Upper lobe of right lung (tissue), 1 donor: ENCODE measurements around the gene TMEM106C. TPM values are rescaled to one million over a fixed set of nuclear protein-coding genes. Genes with fewer than 3 reads are reported as not detected.

ENCODE experiments used
- ATAC-seq: fragments of 200-7000 bp; cut with Tn5 transposase; one replicate; pipeline ENCODE4 v1.9.1; 2020; ENCODE audit warnings: mild to moderate bottlenecking, moderate library complexity
- DNase-seq: peaks from one replicate; pipeline ENCODE4 v3.0.0-alpha.2; 2020
- H3K27ac ChIP-seq: fragments of 200-600 bp; one replicate; pipeline ENCODE4 v1.8.0; 2022
- H3K27me3 ChIP-seq: fragments of 200-600 bp; one replicate; pipeline ENCODE4 v1.8.0; 2022; ENCODE audit warnings: mild to moderate bottlenecking
- H3K36me3 ChIP-seq: fragments of 200-600 bp; one replicate; pipeline ENCODE4 v1.8.0; 2022
- H3K4me1 ChIP-seq: fragments of 200-600 bp; one replicate; pipeline ENCODE4 v1.8.0; 2022
- H3K4me3 ChIP-seq: fragments of 200-600 bp; one replicate; pipeline ENCODE4 v1.8.0; 2022; ENCODE audit warnings: mild to moderate bottlenecking
- H3K9me3 ChIP-seq: fragments of 200-600 bp; one replicate; pipeline ENCODE4 v1.8.0; 2022
- intact Hi-C: fragments of 100-400 bp; cut with DNase I; formaldehyde crosslinking; loops from one replicate; pipeline ENCODE4 v1.11.0; 2022
- long read RNA-seq: library from polyadenylated mRNA; unstranded; transcript quantifications from one replicate; pipeline ENCODE4 v2.0.0, GENCODE V29; 2021
- total RNA-seq: library from RNA; stranded (reverse); fragmentation: NEBNext Ultra II Directional; extraction: Animal tissue kit (Norgen Biotek cat#: 25700); gene quantifications from one replicate; pipeline ENCODE4 v1.2.1, GENCODE V29; 2021
- TF ChIP-seq, protein P1 (sequence below): fragments of 200-600 bp; IDR thresholded peaks from one replicate; pipeline ENCODE4 v1.8.0; 2022; ENCODE audit warnings: antibody characterized with exemption
- donor health status: DM: no; HTN: yes; CAD: no; lungs with severe emphysema.

Gene TMEM106C, protein sequence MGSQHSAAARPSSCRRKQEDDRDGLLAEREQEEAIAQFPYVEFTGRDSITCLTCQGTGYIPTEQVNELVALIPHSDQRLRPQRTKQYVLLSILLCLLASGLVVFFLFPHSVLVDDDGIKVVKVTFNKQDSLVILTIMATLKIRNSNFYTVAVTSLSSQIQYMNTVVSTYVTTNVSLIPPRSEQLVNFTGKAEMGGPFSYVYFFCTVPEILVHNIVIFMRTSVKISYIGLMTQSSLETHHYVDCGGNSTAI
- total RNA-seq: 45.4 TPM
- long read RNA-seq, transcript TMEM106C-201 (8 exons, 1,394 nt): minor isoform, 19 of 69 reads
- long read RNA-seq, transcript TMEM106C-220 (8 exons, 810 nt): major isoform, 29 of 69 reads
- long read RNA-seq, partial matches to known transcripts: 1 of 69 reads
- long read RNA-seq, other reads (novel, unspliced or antisense): 14 of 69 reads

DNA sequence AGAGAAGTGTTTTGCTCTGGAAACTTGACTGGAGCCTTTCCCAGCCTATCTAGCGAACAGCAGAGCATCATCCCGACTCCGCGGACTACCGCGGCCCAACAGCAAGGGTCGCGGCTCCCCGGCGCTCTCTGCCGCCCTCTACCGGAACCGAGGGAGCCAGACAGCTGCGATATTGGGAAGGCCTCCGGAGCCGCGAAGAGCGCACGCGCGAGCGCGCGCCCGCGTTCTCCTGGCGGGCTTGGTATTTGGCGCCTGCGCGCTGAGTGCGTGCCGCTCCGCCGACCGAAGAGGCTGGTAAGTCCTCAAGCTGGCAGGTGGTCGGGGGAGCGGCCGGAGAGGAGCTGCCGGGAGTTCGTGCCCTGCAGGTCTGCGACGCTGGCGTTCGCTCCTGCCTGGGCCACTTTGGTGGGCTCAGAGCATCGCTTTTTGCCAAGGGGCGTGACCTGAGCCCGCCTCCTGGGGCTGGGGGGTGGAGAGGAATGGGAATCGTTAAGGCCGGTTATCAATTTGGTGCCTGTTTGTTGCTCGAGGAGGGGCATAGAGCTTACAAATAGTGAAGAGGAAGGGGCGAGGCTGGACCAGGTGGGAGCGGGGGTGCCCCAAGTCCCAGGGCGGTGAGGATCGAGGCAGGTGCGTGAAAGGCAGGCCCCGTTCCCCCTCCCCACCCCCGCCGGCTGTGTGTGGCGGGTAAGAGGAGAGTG, at the start of gene TMEM106C:
TMEM106C (plus strand) TSS at position 257 of the 701 bp plus-strand sequence. CDS start 641 bp downstream, outside the sequence.
- intact Hi-C loops: no loop called here
- TF ChIP-seq, protein P1, sequence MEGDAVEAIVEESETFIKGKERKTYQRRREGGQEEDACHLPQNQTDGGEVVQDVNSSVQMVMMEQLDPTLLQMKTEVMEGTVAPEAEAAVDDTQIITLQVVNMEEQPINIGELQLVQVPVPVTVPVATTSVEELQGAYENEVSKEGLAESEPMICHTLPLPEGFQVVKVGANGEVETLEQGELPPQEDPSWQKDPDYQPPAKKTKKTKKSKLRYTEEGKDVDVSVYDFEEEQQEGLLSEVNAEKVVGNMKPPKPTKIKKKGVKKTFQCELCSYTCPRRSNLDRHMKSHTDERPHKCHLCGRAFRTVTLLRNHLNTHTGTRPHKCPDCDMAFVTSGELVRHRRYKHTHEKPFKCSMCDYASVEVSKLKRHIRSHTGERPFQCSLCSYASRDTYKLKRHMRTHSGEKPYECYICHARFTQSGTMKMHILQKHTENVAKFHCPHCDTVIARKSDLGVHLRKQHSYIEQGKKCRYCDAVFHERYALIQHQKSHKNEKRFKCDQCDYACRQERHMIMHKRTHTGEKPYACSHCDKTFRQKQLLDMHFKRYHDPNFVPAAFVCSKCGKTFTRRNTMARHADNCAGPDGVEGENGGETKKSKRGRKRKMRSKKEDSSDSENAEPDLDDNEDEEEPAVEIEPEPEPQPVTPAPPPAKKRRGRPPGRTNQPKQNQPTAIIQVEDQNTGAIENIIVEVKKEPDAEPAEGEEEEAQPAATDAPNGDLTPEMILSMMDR: peak; percentile 96
- peaks cover 7% of the 10 kb centered on the region for H3K36me3 ChIP-seq
- no peaks in the 10 kb centered on the region for H3K27me3 ChIP-seq
- ATAC-seq (peak; percentile 99), DNase-seq (peak; percentile 95)
- peak within 1 kb of the TSS; percentile 89 for H3K4me3 ChIP-seq
- H3K4me1 ChIP-seq: peaks cover 9% of the 10 kb centered on the region
- H3K27ac ChIP-seq: peak within 1 kb of the TSS; percentile 28
- H3K9me3 ChIP-seq: no peaks in the 10 kb centered on the region

DNA sequence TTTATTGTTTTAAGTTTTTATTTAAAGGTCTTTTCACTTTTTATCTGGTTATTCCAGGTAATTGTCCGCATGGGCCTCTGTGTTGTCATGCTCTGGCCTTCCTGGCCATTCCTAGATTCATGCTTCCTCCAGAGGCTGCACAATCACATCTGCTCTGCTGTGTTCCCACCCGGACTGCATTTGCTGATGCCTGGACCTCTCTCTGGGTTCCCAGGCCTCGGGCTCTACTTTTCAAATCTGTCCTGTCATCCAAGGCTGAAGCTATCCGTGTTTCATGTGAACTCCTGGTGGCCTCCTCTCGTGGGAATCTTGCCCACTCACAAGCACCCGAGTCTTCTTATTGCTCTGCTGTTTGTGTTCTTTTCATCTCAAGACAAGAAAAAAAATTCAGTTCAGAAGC, 42.5 kb upstream of the TMEM106C start:
- ATAC-seq: no peak
- DNase-seq: no peak
- no peak overlapping the region for H3K27ac ChIP-seq
- H3K4me1 ChIP-seq: no peaks in the 10 kb centered on the region
- H3K9me3 ChIP-seq: no peaks in the 10 kb centered on the region
- no peaks in the 10 kb centered on the region for H3K36me3 ChIP-seq
- no peaks in the 10 kb centered on the region for H3K27me3 ChIP-seq
- intact Hi-C loops: no loop called here
- TF ChIP-seq, protein P1: no peak
- no peak overlapping the region for H3K4me3 ChIP-seq

DNA sequence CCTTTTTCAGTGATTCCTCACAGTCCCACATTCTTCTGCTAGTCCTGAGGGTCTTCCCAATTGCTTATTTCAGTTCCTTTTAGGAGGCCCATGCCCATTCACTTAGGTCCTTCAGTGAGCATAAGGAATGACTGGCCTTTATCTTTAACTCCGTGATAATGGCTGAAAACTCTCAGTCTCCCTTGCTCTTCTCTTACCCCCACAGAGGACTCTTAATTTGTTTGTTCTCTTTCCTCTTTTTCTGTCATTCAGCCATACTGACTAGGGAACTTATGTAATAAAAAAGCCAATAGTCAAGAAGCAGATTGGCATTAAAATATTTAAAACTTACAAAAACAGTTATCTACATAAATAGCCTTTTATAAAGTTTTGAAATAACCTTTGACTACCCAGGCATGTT, 41.5 kb upstream of the TMEM106C start:
- intact Hi-C loops: no loop called here
- H3K36me3 ChIP-seq: no peaks in the 10 kb centered on the region
- TF ChIP-seq, protein P1: no peak
- no peak overlapping the region for H3K27ac ChIP-seq
- no peaks in the 10 kb centered on the region for H3K9me3 ChIP-seq
- ATAC-seq (no peak), DNase-seq (no peak)
- no peaks in the 10 kb centered on the region for H3K4me1 ChIP-seq
- H3K27me3 ChIP-seq: no peaks in the 10 kb centered on the region
- H3K4me3 ChIP-seq: no peak overlapping the region

DNA sequence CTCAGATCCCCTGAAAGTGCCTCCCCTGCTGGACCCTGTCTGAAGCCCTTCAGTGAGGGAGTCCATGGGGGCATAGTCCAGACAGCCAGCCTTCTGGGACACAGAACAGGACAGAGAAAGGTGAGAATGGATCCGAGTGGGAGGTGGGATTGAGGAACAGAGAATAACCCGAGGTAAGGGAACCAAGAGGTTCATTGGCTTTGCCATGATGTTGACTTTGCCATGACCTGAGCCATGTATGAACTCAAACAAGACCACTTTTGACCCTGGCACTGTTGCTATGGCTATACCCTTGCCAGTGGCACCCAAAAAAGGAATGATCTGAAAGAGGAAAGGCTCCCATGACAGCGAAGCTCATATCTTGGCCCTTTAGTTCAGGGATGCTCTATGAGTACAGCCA, 36.0 kb upstream of the TMEM106C start:
- Histone ChIP-seq H3K27me3 (no peaks in the 10 kb centered on the region), H3K4me3 (no peak overlapping the region), H3K27ac (no peak overlapping the region), H3K9me3 (no peaks in the 10 kb centered on the region), H3K4me1 (no peaks in the 10 kb centered on the region), H3K36me3 (no peaks in the 10 kb centered on the region)
- intact Hi-C loops: no loop called here
- ATAC-seq (no peak), DNase-seq (no peak)
- TF ChIP-seq, protein P1: no peak

DNA sequence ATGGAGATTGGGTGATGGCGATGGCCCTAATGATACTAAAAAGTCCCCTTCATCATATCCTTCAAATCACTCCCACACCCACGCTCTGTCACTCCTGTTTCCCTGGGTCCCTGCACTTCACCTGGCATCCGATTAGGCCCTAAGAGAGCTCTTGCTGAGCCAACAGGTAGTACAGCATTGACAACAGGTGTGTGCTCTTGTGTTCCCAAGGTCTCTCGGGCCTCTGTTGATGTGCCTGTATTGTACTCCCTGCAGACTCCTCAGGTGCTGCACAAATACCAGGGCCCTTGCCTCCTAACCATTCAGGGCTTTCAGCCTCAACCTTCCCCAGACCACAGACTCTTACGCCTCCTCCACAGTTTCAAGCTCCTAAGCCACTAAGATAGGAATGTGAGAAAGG, 32.8 kb upstream of the TMEM106C start:
- Histone ChIP-seq H3K27ac (no peak overlapping the region), H3K27me3 (no peaks in the 10 kb centered on the region), H3K4me1 (peaks cover 4% of the 10 kb centered on the region), H3K4me3 (no peak overlapping the region), H3K9me3 (no peaks in the 10 kb centered on the region), H3K36me3 (no peaks in the 10 kb centered on the region)
- DNase-seq (no peak), ATAC-seq (no peak)
- TF ChIP-seq, protein P1: no peak
- intact Hi-C loops: no loop called here
